Cerebellar cortex (tissue), 1 donor: Measurements from ENCODE around the gene RARRES2.
"Not testable (repeated sequence)": the region's sequence is repeated elsewhere in the genome, so short reads cannot be mapped to it uniquely, and the experiment has no call there.

Experiments
- DNase-seq: peaks from one replicate; pipeline ENCODE4 v3.0.0-alpha.2; 2015; ENCODE audit warnings: low spot score

The RARRES2 gene

DNA sequence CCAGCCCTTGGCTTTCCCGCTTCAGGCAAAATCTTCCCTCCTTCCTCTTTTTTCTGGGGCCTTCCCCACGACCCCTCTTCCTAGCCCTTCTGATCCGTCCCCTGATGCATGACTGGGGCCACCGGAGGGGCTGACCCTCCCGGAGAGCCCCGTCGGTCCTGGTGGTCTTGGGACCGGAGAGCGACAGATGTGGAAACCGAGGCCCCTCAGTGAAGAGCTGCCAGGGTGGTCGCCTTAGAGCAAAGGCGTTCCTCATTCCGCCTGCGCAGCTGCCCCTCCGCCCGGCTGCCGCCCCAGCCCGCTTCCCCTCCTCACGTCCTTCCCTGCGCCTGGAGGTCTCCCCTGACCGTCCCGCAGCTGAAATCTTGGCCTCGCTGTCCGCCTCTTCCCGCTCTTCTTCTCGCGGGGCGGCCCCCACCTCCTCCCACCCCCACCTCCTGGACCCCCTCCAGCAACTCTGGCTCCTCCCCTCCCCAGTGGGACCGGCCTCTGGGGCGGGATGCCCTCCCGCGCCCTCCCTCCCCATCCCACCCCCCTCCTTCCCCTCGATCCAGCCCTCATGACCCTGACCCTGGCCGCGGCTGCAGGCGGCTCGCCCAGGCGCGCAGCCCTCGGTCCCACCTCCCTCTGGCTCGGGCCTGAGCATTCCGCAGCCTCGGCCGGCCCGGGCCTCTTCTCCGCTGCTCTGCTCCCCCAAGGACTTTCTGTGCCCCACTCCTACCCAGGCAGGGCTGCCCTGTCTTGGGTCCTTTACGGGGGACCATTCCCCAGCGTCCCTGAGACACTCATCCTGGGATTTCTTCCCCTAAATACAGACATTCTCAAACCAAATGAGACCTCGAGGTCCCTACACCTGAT lies at the start of gene RARRES2:
Gene RARRES2, minus strand, starts transcription at position 367 of the 858 bp plus-strand sequence. CDS start 1,020 bp downstream, outside the sequence.
- DNase-seq: no peak

DNA sequence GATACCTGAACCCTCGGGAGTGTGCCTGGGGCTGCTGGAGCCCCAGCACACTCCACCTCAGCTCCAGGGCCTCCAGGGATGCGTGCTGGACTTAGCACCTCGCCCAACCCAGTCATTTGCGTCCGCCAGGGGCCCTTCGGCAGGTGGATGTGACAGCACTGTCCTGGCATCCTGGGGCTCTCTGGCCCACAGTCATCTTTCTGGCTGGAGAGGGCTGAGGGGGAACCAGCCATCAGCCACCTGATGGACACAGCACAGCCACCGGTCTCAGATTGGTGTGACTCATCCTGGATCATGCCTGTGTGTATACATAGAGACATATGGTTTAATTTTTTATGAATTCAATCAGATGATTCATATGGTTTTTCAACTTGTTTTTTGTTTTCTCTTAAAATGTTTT lies 48.8 kb upstream of the RARRES2 start:
- no peak for DNase-seq

GRCh38 chr7:150389532-150389816 lies 48.0 kb upstream of the RARRES2 start:
- no peak for DNase-seq

- DNase-seq: peak; percentile 84
These were observed 47.5 kb upstream of the RARRES2 start for GRCh38 chr7:150388709-150389531.

- peak; percentile 60 for DNase-seq
These were observed 46.9 kb upstream of the RARRES2 start for GRCh38 chr7:150388306-150388705.

GRCh38 chr7:150385884-150386283 lies 44.5 kb upstream of the RARRES2 start:
- DNase-seq: not testable (repeated sequence)

DNA sequence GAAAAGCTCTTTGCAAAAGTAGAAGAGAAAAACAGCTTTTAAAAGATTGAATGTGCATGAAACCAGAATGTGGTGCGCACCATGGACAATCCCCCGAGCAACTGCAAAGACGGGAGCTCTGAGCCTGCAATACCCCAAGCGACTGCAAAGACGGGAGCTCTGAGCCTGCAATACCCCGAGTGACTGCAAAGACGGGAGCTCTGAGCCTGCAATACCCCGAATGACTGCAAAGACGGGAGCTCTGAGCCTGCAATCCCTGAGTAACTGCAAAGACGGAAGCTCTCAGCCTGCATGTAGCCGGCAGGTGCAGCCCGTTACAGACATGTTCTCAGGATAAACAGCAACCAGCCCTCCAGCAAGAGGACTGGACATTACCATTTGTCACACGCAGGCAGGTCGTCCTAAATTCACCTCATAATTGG lies 43.9 kb upstream of the RARRES2 start:
- peak; percentile 61 for DNase-seq

DNA sequence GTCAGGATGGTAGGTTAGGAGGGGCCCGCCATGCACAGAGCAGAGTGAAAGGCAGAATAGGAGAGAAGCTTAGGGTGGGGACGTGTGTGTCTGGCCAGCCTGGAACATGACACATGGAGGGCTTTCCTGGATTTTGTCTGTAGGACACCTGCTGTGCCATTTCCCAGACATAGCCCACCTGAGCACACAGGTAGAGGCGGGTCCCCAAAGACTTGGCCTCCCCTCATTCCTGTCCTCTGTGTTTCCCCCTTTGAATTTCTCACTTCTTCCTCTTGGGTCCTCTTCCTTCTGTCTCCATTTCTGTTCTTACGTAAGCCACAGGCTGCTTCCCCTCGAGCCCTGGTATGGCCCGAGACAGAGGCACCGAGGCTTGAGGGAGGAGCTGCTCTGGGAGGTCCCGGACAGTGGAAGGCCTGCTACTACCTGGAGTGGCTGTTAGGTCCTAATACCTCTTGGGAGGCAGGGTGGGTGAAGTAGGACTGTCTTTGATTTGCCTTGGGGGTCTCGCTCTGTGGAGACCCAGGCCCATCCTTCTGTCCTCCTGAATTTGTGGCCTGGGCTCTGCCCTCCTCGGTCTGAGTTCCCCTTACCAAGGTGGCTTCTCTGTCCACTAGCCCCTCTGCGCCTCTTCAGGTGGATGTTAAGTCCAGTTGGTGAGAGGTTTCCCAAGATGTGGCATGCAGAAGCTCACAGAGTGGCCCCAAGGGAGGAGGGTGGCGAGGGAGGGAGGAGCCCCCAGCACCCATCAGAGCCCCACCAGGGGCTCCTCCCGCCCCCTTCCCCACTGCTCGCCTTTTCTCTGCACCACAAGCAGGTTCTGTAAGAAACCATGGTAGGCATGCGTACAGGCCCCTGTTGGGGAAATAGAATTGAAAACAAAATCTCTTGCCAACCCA lies 43.2 kb upstream of the RARRES2 start:
- no peak for DNase-seq

- peak; percentile 64 for DNase-seq
These were observed 42.4 kb upstream of the RARRES2 start for GRCh38 chr7:150383710-150384397.

- no peak for DNase-seq
These were observed 41.4 kb upstream of the RARRES2 start for GRCh38 chr7:150382844-150383225.

DNA sequence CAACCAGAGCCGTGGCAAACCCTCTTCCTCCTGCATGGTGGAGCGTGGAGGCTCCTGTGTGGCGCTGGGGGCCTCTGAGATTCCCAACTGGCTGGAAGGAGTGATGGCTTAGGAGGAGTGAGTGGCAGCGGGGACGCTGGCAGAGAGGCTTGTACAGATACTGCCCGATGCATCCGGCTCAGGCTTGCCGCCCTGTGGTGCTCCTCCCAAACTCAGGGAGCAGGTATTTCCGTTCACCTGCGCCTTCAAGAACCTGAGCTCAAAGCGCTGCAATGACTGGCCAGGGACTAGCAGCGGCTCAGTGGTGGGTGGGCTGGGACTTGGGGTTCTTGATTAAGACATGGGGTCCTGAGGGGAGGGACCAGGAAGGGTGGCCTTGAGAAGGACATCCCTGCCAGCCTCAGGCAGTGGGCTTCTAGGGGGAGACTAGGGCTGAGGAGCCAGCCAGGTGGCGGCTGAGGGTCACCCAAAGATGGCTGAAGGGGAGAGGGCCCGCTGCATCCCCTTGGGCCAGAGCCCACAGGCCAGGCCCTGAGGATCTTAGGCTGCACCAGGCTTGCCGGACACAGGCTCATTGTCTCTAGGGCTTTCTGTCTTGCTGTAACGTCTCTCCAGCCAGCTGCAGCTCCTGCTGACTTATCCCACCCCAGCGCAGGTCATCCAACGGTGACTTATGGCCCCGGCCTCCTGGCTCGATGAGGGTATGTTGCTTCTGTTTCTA lies 40.9 kb upstream of the RARRES2 start:
- no peak for DNase-seq

DNA sequence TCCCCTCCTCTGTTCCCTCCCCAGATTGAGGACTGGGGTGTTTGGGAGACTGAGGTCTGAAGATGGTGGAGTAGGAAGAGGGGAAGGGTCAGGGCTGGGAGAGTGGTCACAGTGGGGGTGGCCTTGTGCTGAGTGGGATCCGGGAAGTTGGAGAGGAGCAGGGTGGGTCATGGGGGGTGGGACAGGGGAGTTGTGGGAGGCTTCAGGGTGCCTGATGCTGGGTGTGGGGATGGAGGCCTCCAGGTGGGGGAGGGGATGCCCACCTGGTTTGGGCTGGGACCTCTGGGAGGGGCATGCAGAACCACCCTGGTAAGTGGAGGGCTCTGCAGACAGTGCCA lies 40.3 kb upstream of the RARRES2 start:
- DNase-seq: no peak

DNA sequence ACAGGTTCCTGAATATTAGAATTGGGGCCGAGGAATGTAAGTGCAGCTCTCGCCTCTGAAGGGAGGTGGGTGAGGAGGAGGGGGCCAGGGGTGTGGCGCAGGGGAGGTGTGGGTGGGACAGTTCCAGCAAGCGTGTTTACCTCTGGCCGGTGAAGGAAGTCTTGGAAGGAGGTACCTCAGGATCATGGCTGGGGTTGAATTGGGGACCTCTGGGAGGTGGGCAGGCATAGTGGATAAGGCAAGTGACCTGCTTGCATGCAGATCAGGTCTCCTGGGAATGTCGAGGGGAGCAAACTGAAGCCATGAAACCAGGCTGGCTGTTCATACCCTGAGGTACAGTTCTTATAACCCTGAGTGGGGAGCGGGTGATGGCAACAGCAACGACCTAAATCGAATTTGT lies 39.7 kb upstream of the RARRES2 start:
- DNase-seq: no peak

- DNase-seq: no peak
These were observed 39.0 kb upstream of the RARRES2 start for GRCh38 chr7:150380463-150380862.

- no peak for DNase-seq
These were observed 38.3 kb upstream of the RARRES2 start for GRCh38 chr7:150379441-150380379.

DNA sequence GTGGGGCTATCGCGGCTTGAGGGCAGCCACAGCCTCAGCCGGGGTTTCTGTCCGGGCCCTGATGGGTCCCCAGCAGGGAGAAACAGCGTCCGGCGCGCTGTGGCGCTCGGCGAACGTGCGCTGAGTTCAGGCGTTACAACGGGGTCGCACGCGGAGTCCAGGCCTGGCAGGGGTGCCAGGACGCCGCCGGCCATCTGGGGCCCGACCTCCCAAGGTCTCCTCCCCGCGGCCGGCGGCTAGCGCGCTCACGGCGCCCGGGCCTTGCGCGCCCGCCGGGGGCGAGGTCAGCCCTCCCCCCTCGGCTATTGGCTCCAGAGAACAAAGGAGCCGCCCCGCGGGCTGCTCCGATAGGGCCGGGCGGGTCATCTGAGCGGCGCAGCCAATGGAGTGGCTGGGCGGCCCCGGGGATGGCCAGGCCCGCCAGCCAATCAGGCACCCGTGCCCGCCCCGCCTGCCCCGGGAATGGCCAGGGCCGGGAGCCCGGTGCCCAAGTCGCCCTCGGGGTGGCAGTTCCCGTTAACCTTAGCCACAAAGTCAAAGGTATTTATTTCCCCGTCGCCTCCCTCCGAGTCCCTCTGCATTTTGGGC lies 37.5 kb upstream of the RARRES2 start, which contains the start of gene ZNF775:
Gene ZNF775, plus strand, starts transcription at position 478 of the 588 bp plus-strand sequence. CDS start 9,141 bp downstream, outside the sequence.
- peak; percentile 95 for DNase-seq

GRCh38 chr7:150378115-150378852 lies 36.9 kb upstream of the RARRES2 start:
- DNase-seq: peak; percentile 84

- DNase-seq: no peak
These were observed 36.2 kb upstream of the RARRES2 start for GRCh38 chr7:150377635-150378034.

DNA sequence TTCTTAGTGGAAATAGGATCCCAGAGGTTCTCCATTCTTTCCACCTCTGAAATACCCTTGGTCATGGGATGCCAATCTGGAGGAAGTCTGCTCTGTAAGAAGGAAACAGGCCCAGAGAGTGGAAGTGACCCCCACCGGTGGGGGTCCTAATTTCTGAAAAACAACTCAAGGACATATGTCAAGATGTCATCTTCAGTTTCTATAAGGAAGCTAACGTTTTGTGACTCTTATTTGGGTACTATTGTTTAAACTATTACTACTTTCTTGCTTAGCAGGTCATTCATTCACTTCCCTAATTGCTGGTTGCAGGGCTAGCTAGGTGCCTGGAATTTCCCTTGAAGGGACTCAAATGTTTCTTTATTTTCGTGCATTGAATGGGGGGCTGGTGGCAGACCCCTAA lies 35.8 kb upstream of the RARRES2 start:
- DNase-seq: no peak
